DLD1 (cell line): ENCODE measurements around the gene UBR4.

Experiments
- in situ Hi-C: cut with HindIII; loops from 2 replicates; pipeline ENCODE4 v1.10.0; 2017; ENCODE audit warnings: low sequenced_read_pairs

UBR4 gene

GRCh38 chr1:19040010-19040680, 169.9 kb downstream of the UBR4 start:
- in situ Hi-C loops, result no loop called here

- in situ Hi-C loops, result no loop called here
Observed at GRCh38 chr1:19038732-19039131, 171.3 kb downstream of the UBR4 start.

DNA sequence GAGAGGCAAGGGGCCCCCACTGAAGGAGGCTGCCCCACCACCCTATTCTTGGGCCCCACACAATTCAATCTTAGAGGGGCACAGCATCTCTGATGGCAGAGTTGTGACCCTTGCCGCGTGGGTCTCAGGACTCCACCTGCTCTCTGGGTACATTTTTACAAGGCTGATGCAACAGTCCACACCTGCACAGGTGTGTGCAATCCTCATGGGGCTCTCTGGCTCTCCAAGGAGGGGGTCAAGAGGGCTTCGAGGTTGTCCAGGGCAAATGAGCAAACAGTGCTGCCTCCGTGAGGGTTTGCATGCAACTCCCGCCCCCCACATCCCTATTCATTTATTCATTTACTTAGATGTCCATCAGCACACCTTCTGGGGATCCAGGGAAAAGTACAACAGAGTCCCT, 172.0 kb downstream of the UBR4 start:
- in situ Hi-C loops, result no loop called here

DNA sequence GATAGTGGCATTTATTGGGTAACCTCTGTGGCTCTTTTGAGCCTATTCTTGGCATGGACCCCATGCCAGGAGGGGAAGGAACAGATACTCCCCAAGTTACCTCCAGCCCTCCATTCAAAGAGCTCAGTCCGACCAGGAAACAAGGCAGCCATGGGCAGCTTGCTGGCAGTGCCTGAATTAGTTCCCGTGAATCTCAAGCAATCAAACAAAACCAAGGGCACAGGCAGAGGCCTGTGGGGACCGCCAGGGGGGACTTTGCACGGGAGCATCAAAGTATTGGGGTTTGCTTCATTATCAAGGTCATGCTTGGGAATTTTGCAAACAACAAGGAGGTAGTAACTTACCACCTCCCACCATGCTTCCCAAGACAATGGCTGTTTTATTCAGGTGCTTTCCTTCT, 172.4 kb downstream of the UBR4 start:
- in situ Hi-C loops, result no loop called here

- in situ Hi-C loops, result no loop called here
Observed at GRCh38 chr1:19036813-19037605, 173.1 kb downstream of the UBR4 start.

DNA sequence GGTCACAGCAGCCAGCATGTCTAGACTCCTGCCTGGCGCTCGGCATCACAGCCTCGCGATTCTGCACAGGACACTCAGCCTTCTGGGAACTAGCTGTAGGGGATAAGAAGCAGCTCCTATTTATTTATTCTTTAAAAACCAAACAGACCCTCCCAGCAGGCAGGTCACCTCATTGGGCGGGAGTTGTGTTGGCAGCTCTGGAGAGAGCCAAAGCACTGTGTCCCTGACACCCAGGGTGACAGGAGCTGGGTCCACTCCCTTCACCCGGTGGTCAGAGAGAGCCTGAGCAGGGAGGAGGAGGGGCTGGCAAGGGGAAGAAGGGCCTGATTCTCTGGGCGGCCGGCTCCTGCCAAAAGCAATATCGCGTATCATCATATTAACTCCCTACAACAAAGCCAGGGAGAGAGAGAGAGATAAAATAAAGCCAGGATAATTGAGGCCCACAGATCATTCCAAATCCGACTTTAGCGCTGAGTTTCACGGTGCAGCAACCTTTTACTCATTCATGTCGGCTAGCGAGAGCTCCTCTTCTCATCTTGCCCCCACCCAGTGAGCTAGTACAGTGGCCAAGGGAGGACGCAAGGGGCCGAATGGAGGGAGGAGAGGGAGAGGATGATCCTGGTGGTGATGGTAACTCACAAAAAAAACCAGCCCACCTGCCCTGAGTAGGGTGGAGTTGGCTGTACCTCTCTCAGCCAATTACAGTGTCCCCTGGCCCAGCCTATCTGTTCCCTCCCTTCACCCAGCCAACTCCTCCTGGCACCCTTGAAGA, 173.8 kb downstream of the UBR4 start:
- in situ Hi-C loops, result no loop called here

DNA sequence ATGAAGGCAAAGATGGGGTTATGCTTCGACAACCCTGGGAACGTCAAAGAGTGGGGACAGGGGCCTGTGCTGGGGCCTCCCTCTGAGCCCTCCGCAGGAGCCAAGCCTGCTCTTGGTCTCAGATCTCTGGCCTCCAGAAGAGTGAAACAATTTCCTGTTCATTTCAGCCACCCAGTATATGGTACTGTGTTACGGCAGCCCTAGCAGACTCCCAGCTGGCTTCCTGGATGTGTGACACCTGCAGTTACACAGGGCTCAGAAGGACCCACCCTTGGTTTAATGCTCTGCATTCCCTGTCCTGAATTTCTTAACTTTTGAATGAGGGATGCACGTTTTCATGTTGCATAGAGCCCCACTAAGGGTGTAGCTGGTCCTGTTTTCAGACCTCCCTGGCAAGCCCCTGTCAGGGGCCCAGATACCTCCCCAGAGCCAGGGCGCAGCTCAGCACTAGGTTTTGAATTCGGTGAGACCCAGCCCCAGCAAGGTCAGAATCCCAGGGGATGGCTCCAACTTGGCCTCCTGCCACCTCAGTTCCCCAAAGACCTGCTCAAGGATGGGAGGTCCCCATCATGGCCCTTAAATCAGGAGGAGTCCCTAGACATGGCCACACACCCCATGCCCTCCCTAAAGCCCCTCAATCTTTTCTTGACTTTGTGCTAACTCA, 174.6 kb downstream of the UBR4 start:
- in situ Hi-C loops, result no loop called here

DNA sequence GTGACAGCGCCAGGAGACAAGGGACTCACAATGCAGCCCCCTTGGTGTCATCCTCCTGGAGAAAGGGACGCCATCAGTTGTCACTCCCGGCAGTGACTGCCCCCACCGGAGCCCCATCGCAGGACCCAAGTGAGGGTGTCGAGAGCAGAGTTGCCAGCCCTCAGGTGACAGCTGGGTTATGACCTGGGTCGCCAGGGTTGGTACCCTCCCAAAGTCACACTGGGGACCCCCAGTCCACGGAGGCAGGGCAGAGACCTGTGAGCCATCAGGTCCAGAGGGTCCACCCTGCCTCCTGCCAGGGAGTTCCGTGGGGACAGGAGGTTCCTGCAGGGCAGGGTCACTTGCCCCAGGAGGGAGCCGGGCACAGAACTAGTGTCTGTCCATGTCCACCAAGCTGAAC, 175.3 kb downstream of the UBR4 start:
- in situ Hi-C loops, result no loop called here

DNA sequence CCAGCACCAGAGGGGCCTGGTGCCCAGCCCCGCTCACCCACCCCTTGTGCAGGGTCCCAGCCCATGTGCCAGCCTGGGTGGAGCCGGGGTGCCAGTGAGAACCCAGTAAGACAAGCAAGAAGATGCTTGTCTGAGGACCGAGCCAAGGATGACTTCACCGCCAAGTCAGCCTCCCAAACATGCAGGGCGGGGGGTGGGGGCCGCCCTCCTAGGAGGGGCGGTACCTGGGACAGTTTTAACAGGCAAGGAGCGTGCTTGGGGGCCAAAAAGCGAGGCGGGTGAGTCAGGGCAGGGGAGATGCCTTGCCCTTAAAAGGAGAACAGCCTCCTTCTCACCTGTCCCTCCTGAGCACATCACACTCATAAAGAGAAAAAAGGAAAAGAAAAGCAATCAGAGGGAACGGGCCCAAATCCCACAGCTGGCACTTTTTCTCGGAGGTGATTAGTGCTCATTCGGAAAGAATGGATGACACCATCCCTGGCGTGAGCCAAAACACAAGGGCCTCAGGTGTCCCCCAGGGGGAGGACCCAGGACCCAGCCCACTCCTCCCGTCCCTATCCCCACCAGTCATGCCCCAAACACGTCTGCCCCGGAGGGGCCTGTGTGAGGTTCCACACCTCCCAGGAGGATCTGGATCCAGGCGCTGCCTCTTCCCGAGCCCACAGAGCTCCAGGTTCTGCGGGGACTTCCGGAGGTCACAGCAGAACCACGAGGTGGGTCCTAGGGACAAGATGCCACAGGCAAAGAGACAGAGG, 176.0 kb downstream of the UBR4 start:
- in situ Hi-C loops, result no loop called here

DNA sequence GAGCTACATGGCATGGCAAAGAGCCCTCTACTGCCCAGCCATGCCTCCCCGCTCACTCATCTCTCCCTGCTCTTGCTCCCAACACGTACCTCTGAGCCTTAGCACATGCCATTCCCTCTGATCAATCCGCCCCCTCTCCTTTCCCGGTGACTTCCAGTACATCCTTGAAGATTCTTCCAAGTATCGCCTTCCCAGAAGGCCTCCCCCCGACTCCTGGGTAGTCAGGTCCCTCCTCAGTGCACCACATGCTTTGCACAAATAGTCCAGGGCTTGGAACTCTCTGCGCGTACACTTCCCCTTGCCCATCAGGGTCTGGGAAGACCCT, 176.6 kb downstream of the UBR4 start:
- in situ Hi-C loops, result no loop called here

DNA sequence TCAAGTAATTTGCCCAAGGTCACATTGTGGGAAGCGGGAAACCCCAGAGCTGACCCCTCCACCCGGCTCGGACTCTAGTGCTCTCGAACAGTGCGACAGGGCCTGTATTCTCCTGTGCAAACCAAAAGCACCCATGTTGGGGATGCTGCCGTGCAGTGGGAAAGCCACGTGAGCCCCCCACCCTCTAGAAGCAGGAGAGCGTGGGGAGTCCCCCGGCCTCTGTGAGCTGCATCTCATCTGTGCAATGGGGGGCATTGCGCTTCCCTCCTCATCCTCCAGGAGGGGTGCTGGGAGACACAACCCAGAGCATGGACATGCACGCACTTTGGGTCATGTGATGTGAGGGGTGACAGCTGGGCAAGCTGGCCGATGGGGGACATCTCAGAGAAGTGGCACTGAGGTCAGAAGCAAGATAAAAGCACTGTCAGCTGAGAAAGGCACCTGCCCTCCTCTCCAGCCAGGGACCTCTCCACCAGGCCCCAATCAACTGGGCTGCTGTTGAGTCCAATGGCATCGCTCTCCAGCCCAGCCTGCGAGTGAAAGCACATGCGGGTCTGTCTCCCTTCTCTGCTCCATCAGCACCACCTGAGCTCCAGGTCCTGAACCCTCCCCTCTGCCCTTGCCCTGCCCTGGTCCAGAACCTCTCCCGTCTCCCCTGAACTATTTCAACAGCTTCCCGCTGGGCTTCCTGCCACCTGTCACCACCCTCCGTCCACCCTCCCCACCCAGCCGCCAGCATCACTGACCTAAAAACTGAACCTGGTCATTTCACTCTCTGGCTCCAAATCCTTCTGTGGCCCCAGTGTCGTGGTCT, 177.2 kb downstream of the UBR4 start:
- in situ Hi-C loops, result no loop called here

- in situ Hi-C loops, result no loop called here
Observed at GRCh38 chr1:19032413-19032695, 177.7 kb downstream of the UBR4 start.

DNA sequence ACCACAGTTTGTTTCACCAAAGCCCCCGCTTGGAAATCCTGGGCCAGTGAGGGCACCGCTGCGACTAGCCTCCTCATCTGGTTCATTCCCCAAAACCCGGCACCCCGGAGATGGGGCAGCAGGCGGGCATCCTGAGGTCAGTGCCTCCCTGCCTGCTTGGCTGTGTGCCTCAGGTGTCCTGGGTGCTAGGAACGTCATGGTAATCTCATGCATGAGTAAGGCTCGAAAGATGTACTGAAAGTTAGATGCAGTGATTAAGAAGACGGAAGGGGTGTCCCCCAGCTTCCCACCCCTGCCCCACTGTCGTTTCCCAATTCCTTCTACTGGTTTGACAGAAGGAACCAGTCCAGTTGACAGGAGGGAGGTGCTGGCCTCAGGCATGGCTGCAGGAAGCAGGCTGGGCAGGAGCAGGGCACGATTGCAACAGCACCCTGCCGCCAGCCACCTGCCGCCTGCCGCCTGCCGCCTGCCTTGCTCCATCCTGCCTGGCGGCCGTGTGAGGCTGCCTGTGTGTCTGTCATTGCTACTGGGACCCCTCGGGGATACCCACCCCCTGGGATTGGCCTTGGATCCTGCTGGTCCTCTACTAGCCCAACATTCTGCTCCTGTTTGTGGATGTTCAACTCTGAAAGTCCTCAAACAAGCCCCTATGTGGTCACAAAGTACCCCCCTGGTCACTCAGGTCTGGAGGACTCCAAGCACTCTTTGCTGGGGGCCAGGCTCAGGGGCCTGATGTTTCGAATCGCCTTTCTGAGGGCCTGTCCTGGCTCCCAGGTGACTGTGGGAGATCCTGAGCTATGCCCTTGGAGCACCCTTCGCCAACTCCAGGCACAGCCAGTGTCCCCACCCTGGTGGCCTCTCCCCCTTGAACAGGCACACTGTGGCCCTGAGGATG, 180.6 kb downstream of the UBR4 start:
- in situ Hi-C loops, result no loop called here

GRCh38 chr1:19028546-19029129, 181.4 kb downstream of the UBR4 start:
- in situ Hi-C loops, result no loop called here

DNA sequence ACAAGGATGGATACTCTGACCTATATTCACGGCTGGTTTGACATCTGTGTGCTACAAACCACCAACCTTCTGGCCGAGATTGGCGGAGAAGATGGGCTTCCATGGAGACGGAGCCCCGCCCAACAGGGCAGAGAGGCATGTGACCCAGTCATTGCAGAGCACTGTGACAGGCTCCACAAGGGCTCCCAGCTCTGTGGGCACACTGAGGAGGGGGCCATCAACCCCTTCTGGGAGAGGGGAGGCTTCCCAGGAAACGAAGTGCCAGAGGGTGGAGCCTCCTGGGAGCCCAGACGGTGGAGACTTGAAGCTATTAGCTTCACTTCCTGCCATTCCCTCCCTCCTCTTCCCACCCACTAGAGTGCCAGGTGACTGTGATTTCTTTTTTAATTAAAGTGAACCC, 182.0 kb downstream of the UBR4 start:
- in situ Hi-C loops, result no loop called here
